GM23338 (cell line): ENCODE results near the gene TYROBP. TPM values are rescaled to one million over a fixed set of nuclear protein-coding genes. Genes with fewer than 3 reads are reported as not detected.

Source experiments
- ATAC-seq: fragments of 200-7000 bp; cut with Tn5 transposase; 3 replicates; pipeline ENCODE4 v1.9.1; 2020
- DNase-seq: peaks from one replicate; pipeline ENCODE4 v3.0.0-alpha.2; 2015; ENCODE audit warnings: low spot score
- H2AFZ ChIP-seq: fragments of 200-600 bp; sonication (generic); 2 replicates; pipeline ENCODE4 v1.8.0; 2016; ENCODE audit warnings: antibody characterized with exemption, mild to moderate bottlenecking, moderate library complexity
- H3F3A ChIP-seq: fragments of 200-600 bp; sonication (generic); replicated peaks from 2 replicates; pipeline ENCODE4 v1.8.0; 2017; ENCODE audit warnings: antibody characterized with exemption, mixed run types, low read depth
- H3K27ac ChIP-seq: fragments of 200-600 bp; sonication (generic); 2 replicates; pipeline ENCODE4 v1.6.1; 2016; ENCODE audit warnings: low read depth
- H3K27me3 ChIP-seq: fragments of 200-600 bp; sonication (generic); 2 replicates; pipeline ENCODE4 v1.8.0; 2016; ENCODE audit warnings: mild to moderate bottlenecking, mixed run types, moderate library complexity; ENCODE audit not compliant: insufficient read depth
- H3K36me3 ChIP-seq: fragments of 200-600 bp; sonication (generic); 2 replicates; pipeline ENCODE4 v1.8.0; 2016; ENCODE audit warnings: mild to moderate bottlenecking; ENCODE audit not compliant: insufficient read depth
- H3K4me1 ChIP-seq: fragments of 200-600 bp; sonication (generic); 2 replicates; pipeline ENCODE4 v1.8.0; 2016; ENCODE audit warnings: mild to moderate bottlenecking, moderate library complexity; ENCODE audit not compliant: insufficient read depth
- H3K4me2 ChIP-seq: fragments of 200-600 bp; sonication (generic); 2 replicates; pipeline ENCODE4 v1.7.1; 2017; ENCODE audit warnings: mixed run types
- H3K4me3 ChIP-seq: fragments of 200-600 bp; sonication (generic); 2 replicates; pipeline ENCODE4 v1.6.1; 2016; ENCODE audit warnings: mixed run types
- H3K79me2 ChIP-seq: fragments of 200-600 bp; sonication (generic); replicated peaks from 2 replicates; pipeline ENCODE4 v1.8.0; 2017; ENCODE audit warnings: mild to moderate bottlenecking; ENCODE audit not compliant: insufficient read depth
- H3K9me2 ChIP-seq: fragments of 200-600 bp; sonication (generic); 2 replicates; pipeline ENCODE4 v1.8.0; 2017; ENCODE audit not compliant: insufficient read depth
- H4K20me1 ChIP-seq: fragments of 200-600 bp; sonication (generic); replicated peaks from 2 replicates; pipeline ENCODE4 v1.8.0; 2017; ENCODE audit warnings: mild to moderate bottlenecking; ENCODE audit not compliant: insufficient read depth
- H3K27ac Mint-ChIP-seq: 2 replicates; pipeline ENCODE4 v1.8.0; 2020; ENCODE audit warnings: inconsistent platforms, mild to moderate bottlenecking, moderate library complexity, mixed read lengths
- H3K27me3 Mint-ChIP-seq: 3 replicates; pipeline ENCODE4 v1.8.0; 2022; ENCODE audit warnings: low read depth, mild to moderate bottlenecking, moderate library complexity, mixed read lengths, inconsistent platforms; ENCODE audit not compliant: insufficient read depth, poor library complexity
- H3K36me3 Mint-ChIP-seq: 3 replicates; pipeline ENCODE4 v1.8.0; 2021; ENCODE audit warnings: low read depth, mild to moderate bottlenecking, inconsistent platforms, moderate library complexity, mixed read lengths
- H3K4me1 Mint-ChIP-seq: 3 replicates; pipeline ENCODE4 v1.8.0; 2020; ENCODE audit warnings: mild to moderate bottlenecking, inconsistent platforms, mixed read lengths
- H3K4me3 Mint-ChIP-seq: 3 replicates; pipeline ENCODE4 v1.8.0; 2021; ENCODE audit warnings: moderate library complexity, mild to moderate bottlenecking, inconsistent platforms, mixed read lengths
- H3K9me3 Mint-ChIP-seq: 3 replicates; pipeline ENCODE4 v1.8.0; 2020; ENCODE audit warnings: moderate library complexity, mild to moderate bottlenecking, inconsistent platforms, mixed read lengths
- NANOG ChIP-seq: IDR thresholded peaks from 2 replicates; pipeline ENCODE4 v1.6.1; 2016; ENCODE audit warnings: antibody characterized with exemption, borderline replicate concordance
- POLR2AphosphoS5 ChIP-seq: IDR thresholded peaks from 2 replicates; pipeline ENCODE4 v1.6.1; 2016; ENCODE audit warnings: antibody characterized with exemption, low read depth
- ZNF114 ChIP-seq: fragments of 250-450 bp; sonication (Bioruptor Pico); IDR thresholded peaks from 2 replicates; pipeline ENCODE4 v1.5.0; 2020; ENCODE audit warnings: mild to moderate bottlenecking, moderate library complexity
- ZNF331 ChIP-seq: fragments of 250-450 bp; sonication (Bioruptor Pico); IDR thresholded peaks from 2 replicates; pipeline ENCODE4 v1.5.0; 2020; ENCODE audit warnings: low read depth, mild to moderate bottlenecking, moderate library complexity
- polyA plus RNA-seq: library from polyadenylated mRNA; unstranded; fragments of >200 nt; fragmentation: Nextera tagmentation; extraction: Ambion mirVana; gene quantifications from 2 replicates; pipeline ENCODE4 v1.2.1, GENCODE V29; 2016
- total RNA-seq: library from RNA; depleted of rRNA; stranded (reverse); fragments of >200 nt; shearing (Covaris generic); gene quantifications from 2 replicates; pipeline ENCODE4 v1.2.3, GENCODE V29; 2014
- TF ChIP-seq, protein P1 (sequence below): IDR thresholded peaks from one replicate; pipeline ENCODE4 v1.6.1; 2018; ENCODE audit warnings: antibody characterized with exemption; ENCODE audit not compliant: unreplicated experiment

TYROBP gene
- total and polyA plus RNA-seq, 2 experiments from 2014 or later = not detected

DNA sequence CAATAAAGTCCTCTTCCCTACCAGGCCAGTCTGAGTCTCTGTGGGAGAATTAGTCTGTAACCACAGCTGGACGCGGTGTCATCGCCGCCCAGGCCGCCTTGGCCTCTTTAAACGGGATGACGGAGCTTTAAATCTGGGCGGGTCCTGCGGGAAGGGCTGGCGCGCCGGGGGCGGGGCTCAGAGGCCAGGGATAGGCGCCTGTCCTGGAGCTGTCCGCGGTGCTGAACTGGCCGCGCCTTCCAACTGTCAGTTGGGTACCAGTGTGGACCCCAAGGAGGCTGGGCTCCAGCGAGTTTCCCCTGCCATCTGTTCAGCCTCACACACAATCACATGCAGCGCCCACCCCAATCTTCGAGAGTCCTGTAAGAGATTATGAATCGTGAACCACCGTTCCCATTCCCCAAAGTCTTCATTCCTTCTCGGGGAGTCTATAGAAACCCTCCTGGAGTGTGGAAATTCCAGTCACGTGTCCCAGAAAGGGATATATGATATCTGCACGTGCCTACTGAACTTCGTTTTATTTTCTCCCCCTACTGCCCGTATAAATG lies 28.3 kb downstream of the TYROBP start:
- Mint-ChIP-seq H3K36me3 (no peaks in the 10 kb centered on the region; the same call in 2 of the 3 replicates), H3K4me1 (peaks cover 14% of the 10 kb centered on the region), H3K27ac (peak overlapping the region; percentile 88), H3K9me3 (no peaks in the 10 kb centered on the region; the same call in 2 of the 3 replicates), H3K4me3 (peak overlapping the region; percentile 64), H3K27me3 (peaks cover 20% of the 10 kb centered on the region)
- peaks cover 5% of the 10 kb centered on the region; the same call in 1 of the 2 replicates for H3K4me1 ChIP-seq
- H3K36me3 ChIP-seq = no peaks in the 10 kb centered on the region
- H3K4me2 ChIP-seq = peak overlapping the region; percentile 86
- H2AFZ ChIP-seq = peak overlapping the region; percentile 25; the same call in 1 of the 2 replicates
- no peak overlapping the region for H3K27ac ChIP-seq
- no peaks in the 10 kb centered on the region; the same call in 1 of the 2 replicates for H4K20me1 ChIP-seq
- 0 out of 2 replicates have a peak, but pooled peaks cover 4% of the 10 kb centered on the region for H3K27me3 ChIP-seq
- DNase-seq (peak; percentile 99), ATAC-seq (peak; percentile 94)
- H3K4me3 ChIP-seq = peak overlapping the region; percentile 52
- no peaks in the 10 kb centered on the region for H3K79me2 ChIP-seq
- 0 out of 2 replicates have a peak, but pooled peaks cover 3% of the 10 kb centered on the region for H3F3A ChIP-seq
- H3K9me2 ChIP-seq = no peaks in the 10 kb centered on the region
- TF ChIP-seq POLR2AphosphoS5 (peak; percentile 34), ZNF331 (CRISPR knock-in tag) (no peak), ZNF114 (CRISPR knock-in tag) (no peak)
- TF ChIP-seq, protein P1, sequence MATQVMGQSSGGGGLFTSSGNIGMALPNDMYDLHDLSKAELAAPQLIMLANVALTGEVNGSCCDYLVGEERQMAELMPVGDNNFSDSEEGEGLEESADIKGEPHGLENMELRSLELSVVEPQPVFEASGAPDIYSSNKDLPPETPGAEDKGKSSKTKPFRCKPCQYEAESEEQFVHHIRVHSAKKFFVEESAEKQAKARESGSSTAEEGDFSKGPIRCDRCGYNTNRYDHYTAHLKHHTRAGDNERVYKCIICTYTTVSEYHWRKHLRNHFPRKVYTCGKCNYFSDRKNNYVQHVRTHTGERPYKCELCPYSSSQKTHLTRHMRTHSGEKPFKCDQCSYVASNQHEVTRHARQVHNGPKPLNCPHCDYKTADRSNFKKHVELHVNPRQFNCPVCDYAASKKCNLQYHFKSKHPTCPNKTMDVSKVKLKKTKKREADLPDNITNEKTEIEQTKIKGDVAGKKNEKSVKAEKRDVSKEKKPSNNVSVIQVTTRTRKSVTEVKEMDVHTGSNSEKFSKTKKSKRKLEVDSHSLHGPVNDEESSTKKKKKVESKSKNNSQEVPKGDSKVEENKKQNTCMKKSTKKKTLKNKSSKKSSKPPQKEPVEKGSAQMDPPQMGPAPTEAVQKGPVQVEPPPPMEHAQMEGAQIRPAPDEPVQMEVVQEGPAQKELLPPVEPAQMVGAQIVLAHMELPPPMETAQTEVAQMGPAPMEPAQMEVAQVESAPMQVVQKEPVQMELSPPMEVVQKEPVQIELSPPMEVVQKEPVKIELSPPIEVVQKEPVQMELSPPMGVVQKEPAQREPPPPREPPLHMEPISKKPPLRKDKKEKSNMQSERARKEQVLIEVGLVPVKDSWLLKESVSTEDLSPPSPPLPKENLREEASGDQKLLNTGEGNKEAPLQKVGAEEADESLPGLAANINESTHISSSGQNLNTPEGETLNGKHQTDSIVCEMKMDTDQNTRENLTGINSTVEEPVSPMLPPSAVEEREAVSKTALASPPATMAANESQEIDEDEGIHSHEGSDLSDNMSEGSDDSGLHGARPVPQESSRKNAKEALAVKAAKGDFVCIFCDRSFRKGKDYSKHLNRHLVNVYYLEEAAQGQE = peak; percentile 97

DNA sequence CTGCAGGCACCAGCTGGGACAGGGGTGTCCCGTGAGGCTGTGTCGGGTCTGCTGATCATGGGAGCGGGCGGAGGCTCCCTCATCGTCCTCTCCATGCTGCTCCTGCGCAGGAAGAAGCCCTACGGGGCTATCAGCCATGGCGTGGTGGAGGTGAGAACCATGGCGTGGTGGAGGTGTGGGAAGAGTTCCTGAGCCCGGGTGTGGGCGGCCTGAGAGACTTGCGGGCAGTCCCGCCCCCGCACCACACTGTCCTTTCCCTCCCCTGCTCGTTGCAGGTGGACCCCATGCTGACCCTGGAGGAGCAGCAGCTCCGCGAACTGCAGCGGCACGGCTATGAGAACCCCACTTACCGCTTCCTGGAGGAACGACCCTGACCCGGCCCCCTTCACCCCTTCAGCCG lies 29.0 kb downstream of the TYROBP start:
- Histone ChIP-seq H3K4me3 (peak overlapping the region; percentile 52), H3K36me3 (no peaks in the 10 kb centered on the region), H3K9me2 (no peaks in the 10 kb centered on the region), H4K20me1 (no peaks in the 10 kb centered on the region; the same call in 1 of the 2 replicates), H3K27ac (no peak overlapping the region), H2AFZ (0 out of 2 replicates have a peak overlapping the region, but pooled peaks have one; percentile 25), H3K27me3 (0 out of 2 replicates have a peak, but pooled peaks cover 4% of the 10 kb centered on the region), H3K4me1 (peaks cover 5% of the 10 kb centered on the region; the same call in 1 of the 2 replicates), H3F3A (0 out of 2 replicates have a peak, but pooled peaks cover 3% of the 10 kb centered on the region), H3K4me2 (peak overlapping the region; percentile 86), H3K79me2 (no peaks in the 10 kb centered on the region)
- Mint-ChIP-seq H3K4me3 (peak overlapping the region; percentile 64), H3K9me3 (no peaks in the 10 kb centered on the region; the same call in 2 of the 3 replicates), H3K27ac (no peak overlapping the region), H3K4me1 (peaks cover 14% of the 10 kb centered on the region), H3K36me3 (no peaks in the 10 kb centered on the region; the same call in 2 of the 3 replicates), H3K27me3 (peaks cover 20% of the 10 kb centered on the region)
- peak; percentile 44 for ATAC-seq
- DNase-seq = peak; percentile 30
- TF ChIP-seq, protein P1 = no peak
- no peak for TF ChIP-seq NANOG
